Stimulated activated CD4-positive, alpha-beta T cell treated with anti-CD3 and anti-CD28 coated beads, Interleukin-12 subunit alpha, Interleukin-12 subunit beta, amount 100 ng/mL, for 48 hours (primary cell): Measurements from ENCODE around the gene LTO1.

Source experiments
- DNase-seq, 3 donors: peaks; one replicate each; pipeline ENCODE4 v3.0.0-alpha.2; 2020; ENCODE audit warnings: low read depth in 2 of 3, low spot score in 1 of 3

LTO1 gene

GRCh38 chr11:69658626-69659450 lies 16.3 kb downstream of the LTO1 start:
- DNase-seq = no peak

GRCh38 chr11:69657911-69658625 lies 17.1 kb downstream of the LTO1 start:
- DNase-seq = no peak

- no peak for DNase-seq
Measured at GRCh38 chr11:69657456-69657910, 17.7 kb downstream of the LTO1 start.

GRCh38 chr11:69656536-69657455 lies 18.4 kb downstream of the LTO1 start:
- DNase-seq = no peak

- DNase-seq = no peak
Measured at GRCh38 chr11:69655479-69656428, 19.4 kb downstream of the LTO1 start.

- no peak for DNase-seq
Measured at GRCh38 chr11:69654660-69655478, 20.3 kb downstream of the LTO1 start.

- DNase-seq = no peak
Measured at GRCh38 chr11:69654001-69654659, 21.0 kb downstream of the LTO1 start.

GRCh38 chr11:69653406-69653960 lies 21.7 kb downstream of the LTO1 start:
- no peak for DNase-seq

GRCh38 chr11:69652999-69653398 lies 22.2 kb downstream of the LTO1 start:
- no peak for DNase-seq

GRCh38 chr11:69651834-69652620 lies 23.1 kb downstream of the LTO1 start:
- no peak for DNase-seq

GRCh38 chr11:69650832-69651344 lies 24.3 kb downstream of the LTO1 start:
- no peak for DNase-seq

GRCh38 chr11:69650081-69650831 lies 24.9 kb downstream of the LTO1 start:
- DNase-seq = no peak

GRCh38 chr11:69649576-69649900 lies 25.6 kb downstream of the LTO1 start:
- DNase-seq = no peak

GRCh38 chr11:69648679-69649575 lies 26.2 kb downstream of the LTO1 start:
- no peak for DNase-seq

- DNase-seq = no peak
Measured at GRCh38 chr11:69647761-69648497, 27.2 kb downstream of the LTO1 start.
